Measurements from ENCODE around the gene SIRPD. TPM values are rescaled to one million over a fixed set of nuclear protein-coding genes. Genes with fewer than 3 reads are reported as not detected.

Gene SIRPD
- total RNA-seq, 2 donors from 2014 or later, result 1.9 TPM; not detected in 1

- no peaks in the 10 kb centered on the region for H3K27me3 ChIP-seq (replicated peaks; ENCODE audit: insufficient read depth)
- 92% methylated on average over 1 of the region's 1 CpG for WGBS
- no peaks in the 10 kb centered on the region for H3K36me3 ChIP-seq
- H3K27ac ChIP-seq, result no peak overlapping the region
- intact Hi-C loops (cut with DNase I), result no loop called here
- DNase-seq (ENCODE audit: low spot score), result no peak
- H3K4me3 ChIP-seq, result no peak overlapping the region
- no peaks in the 10 kb centered on the region for H3K4me1 ChIP-seq (replicated peaks)
- H3K9me3 ChIP-seq, result no peaks in the 10 kb centered on the region
- TF ChIP-seq CTCF (IDR thresholded peaks at IDR 0.05) (no peak), POLR2AphosphoS5 (IDR thresholded peaks at IDR 0.05) (no peak), POLR2A (IDR thresholded peaks at IDR 0.05) (no peak)
These were observed 10.6 kb upstream of the SIRPD start for GRCh38 chr20:1568163-1568490.

GRCh38 chr20:1567392-1568162 lies 10.1 kb upstream of the SIRPD start:
- H3K36me3 ChIP-seq, result no peaks in the 10 kb centered on the region

GRCh38 chr20:1566701-1567100 lies 9.2 kb upstream of the SIRPD start:
- Histone ChIP-seq H3K4me3 (no peak overlapping the region), H3K36me3 (no peaks in the 10 kb centered on the region), H3K27ac (no peak overlapping the region), H3K9me3 (no peaks in the 10 kb centered on the region), H3K27me3 (replicated peaks; ENCODE audit: insufficient read depth) (no peaks in the 10 kb centered on the region), H3K4me1 (replicated peaks) (no peaks in the 10 kb centered on the region)
- 83% methylated on average over 2 of the region's 2 CpGs for WGBS
- no peak for TF ChIP-seq POLR2A (IDR thresholded peaks at IDR 0.05)
- TF ChIP-seq POLR2AphosphoS5 (IDR thresholded peaks at IDR 0.05), result no peak
- TF ChIP-seq CTCF (IDR thresholded peaks at IDR 0.05), result no peak
- intact Hi-C loops (cut with DNase I), result no loop called here
- no peak for DNase-seq (ENCODE audit: low spot score)

More at GRCh38 chr20:1567392-1568162, 10.1 kb upstream of the SIRPD start:
- Histone ChIP-seq H3K27ac (no peak overlapping the region), H3K9me3 (no peaks in the 10 kb centered on the region), H3K27me3 (replicated peaks; ENCODE audit: insufficient read depth) (no peaks in the 10 kb centered on the region), H3K4me3 (no peak overlapping the region), H3K4me1 (replicated peaks) (no peaks in the 10 kb centered on the region)
- 80% methylated on average over 6 of the region's 6 CpGs for WGBS
- TF ChIP-seq CTCF (IDR thresholded peaks at IDR 0.05), result no peak
- intact Hi-C loops (cut with DNase I), result no loop called here
- no peak for DNase-seq (ENCODE audit: low spot score)

- H3K36me3 ChIP-seq, result no peaks in the 10 kb centered on the region
- no peaks in the 10 kb centered on the region for H3K9me3 ChIP-seq
- TF ChIP-seq CTCF (IDR thresholded peaks at IDR 0.05), result no peak
- no peak for TF ChIP-seq POLR2AphosphoS5 (IDR thresholded peaks at IDR 0.05)
- TF ChIP-seq POLR2A (IDR thresholded peaks at IDR 0.05), result no peak
- DNase-seq (ENCODE audit: low spot score), result no peak
- 93% methylated on average over 2 of the region's 2 CpGs for WGBS
- H3K4me3 ChIP-seq, result no peak overlapping the region
- no peak overlapping the region for H3K27ac ChIP-seq
- intact Hi-C loops (cut with DNase I), result no loop called here
- no peaks in the 10 kb centered on the region for H3K4me1 ChIP-seq (replicated peaks)
- H3K27me3 ChIP-seq (replicated peaks; ENCODE audit: insufficient read depth), result no peaks in the 10 kb centered on the region
These were observed 8.0 kb upstream of the SIRPD start for GRCh38 chr20:1565461-1565860.

GRCh38 chr20:1563598-1563997 lies 6.1 kb upstream of the SIRPD start:
- Histone ChIP-seq H3K36me3 (no peaks in the 10 kb centered on the region), H3K27me3 (replicated peaks; ENCODE audit: insufficient read depth) (no peaks in the 10 kb centered on the region), H3K9me3 (no peaks in the 10 kb centered on the region), H3K27ac (no peak overlapping the region), H3K4me3 (no peak overlapping the region), H3K4me1 (replicated peaks) (no peaks in the 10 kb centered on the region)
- intact Hi-C loops (cut with DNase I), result no loop called here
- WGBS, result 93% methylated on average over 2 of the region's 2 CpGs
- DNase-seq (ENCODE audit: low spot score), result no peak
- TF ChIP-seq POLR2AphosphoS5 (IDR thresholded peaks at IDR 0.05) (no peak), POLR2A (IDR thresholded peaks at IDR 0.05) (no peak), CTCF (IDR thresholded peaks at IDR 0.05) (no peak)
